ENCODE measurements around the gene GRIA3. TPM values are rescaled to one million over a fixed set of nuclear protein-coding genes. Genes with fewer than 3 reads are reported as not detected.

GRIA3 gene
- total and polyA plus RNA-seq, 10 of the 15 experiments (the other 5 are each of a cell fraction or from before 2014, with no cell fraction given) = 0.45 to 4.3 (median 2.2) TPM

- SMC1A ChIA-PET (ENCODE audit: uncharacterized antibody, unreplicated experiment) = interaction anchor here (0.7 to 6.1 kb wide), 9 partner anchors 11 to 110 kb away, joined by 4 to 51 read pairs (median 10); no protein-coding TSS in a partner anchor
- Histone ChIP-seq H3K79me2 (ENCODE audit: control insufficient read depth, insufficient read depth, low read length) (no peaks in the 10 kb centered on the region), H3K4me2 (ENCODE audit: control insufficient read depth, insufficient read depth) (no peak overlapping the region), H4K20me1 (ENCODE audit: control insufficient read depth, insufficient read depth) (no peaks in the 10 kb centered on the region), H3K9me3 (replicated peaks; ENCODE audit: control insufficient read depth, insufficient read depth, low read length) (no peaks in the 10 kb centered on the region), H3K4me3 (no peak overlapping the region), H3K27me3 (replicated peaks in 1 of 2; ENCODE audit: control insufficient read depth in 2 of 2, insufficient read depth in 2 of 2, low read length in 1 of 2) (no peaks in the 10 kb centered on the region), H3K27ac (ENCODE audit: control insufficient read depth, insufficient read depth) (no peak overlapping the region), H3K36me3 (ENCODE audit: control insufficient read depth in 2 of 2, insufficient read depth in 2 of 2, low read length in 1 of 2) (no peaks in the 10 kb centered on the region), H2AFZ (ENCODE audit: control insufficient read depth, low read depth, low read length) (no peak overlapping the region), H3K9ac (ENCODE audit: control insufficient read depth, insufficient read depth, low read length) (no peak overlapping the region), H3K4me1 (ENCODE audit: control insufficient read depth, insufficient read depth, low read length) (peaks cover 6% of the 10 kb centered on the region)
- RAD21 ChIA-PET (ENCODE audit: unreplicated experiment) = interaction anchor here (1.0 to 3.0 kb wide), 11 partner anchors 9 to 90 kb away, joined by 3 to 58 read pairs (median 5); no protein-coding TSS in a partner anchor
- peak; percentile 55 for TF ChIP-seq JUNB (IDR thresholded peaks at IDR 0.05)
- TF ChIP-seq SUZ12 (IDR thresholded peaks at IDR 0.05; ENCODE audit: unreplicated experiment) = no peak
- ATAC-seq (peak; percentile 97), FAIRE-seq (no peak), DNase-seq (ENCODE audit: low read depth, low spot score) (no peak)
- in situ Hi-C loops (cut with MboI) (no loop called here), intact Hi-C loops (cut with micrococcal nuclease; ENCODE audit: unreplicated experiment) (no loop called here)
- BruUV-seq (replicated peaks) = no TSS peak
- POLR2A ChIA-PET = interaction anchor here (0.9 to 3.2 kb wide), 4 partner anchors 10 to 32 kb away, joined by 3 to 19 read pairs (median 8); no protein-coding TSS in a partner anchor
- CTCF ChIA-PET = interaction anchor here (1.1 to 2.9 kb wide), 3 partner anchors 11 to 92 kb away, joined by 3 to 15 read pairs (median 8); no protein-coding TSS in a partner anchor
These were observed 146.3 kb downstream of the GRIA3 start for GRCh38 chrX:123330229-123330942.

GRCh38 chrX:123331349-123331748 is 147.3 kb downstream of the GRIA3 start:
- Histone ChIP-seq H3K9ac (ENCODE audit: control insufficient read depth, insufficient read depth, low read length) (no peak overlapping the region), H3K4me2 (ENCODE audit: control insufficient read depth, insufficient read depth) (0 out of 2 replicates have a peak overlapping the region, but pooled peaks have one; percentile 13), H3K27ac (ENCODE audit: control insufficient read depth, insufficient read depth) (no peak overlapping the region; the same call in 1 of the 2 replicates), H2AFZ (ENCODE audit: control insufficient read depth, low read depth, low read length) (peak overlapping the region; percentile 11), H3K27me3 (replicated peaks in 1 of 2; ENCODE audit: control insufficient read depth in 2 of 2, insufficient read depth in 2 of 2, low read length in 1 of 2) (no peaks in the 10 kb centered on the region), H3K36me3 (ENCODE audit: control insufficient read depth in 2 of 2, insufficient read depth in 2 of 2, low read length in 1 of 2) (no peaks in the 10 kb centered on the region), H3K4me1 (ENCODE audit: control insufficient read depth, insufficient read depth, low read length) (peaks cover 6% of the 10 kb centered on the region), H4K20me1 (ENCODE audit: control insufficient read depth, insufficient read depth) (no peaks in the 10 kb centered on the region), H3K9me3 (replicated peaks; ENCODE audit: control insufficient read depth, insufficient read depth, low read length) (no peaks in the 10 kb centered on the region), H3K79me2 (ENCODE audit: control insufficient read depth, insufficient read depth, low read length) (no peaks in the 10 kb centered on the region), H3K4me3 (no peak overlapping the region)
- intact Hi-C loops (cut with micrococcal nuclease; ENCODE audit: unreplicated experiment) (no loop called here), in situ Hi-C loops (cut with MboI) (no loop called here)
- ATAC-seq (peak; percentile 69), DNase-seq (ENCODE audit: low read depth, low spot score) (no peak), FAIRE-seq (no peak)
- BruUV-seq (replicated peaks) = no TSS peak
- CTCF ChIA-PET = interaction anchor here (0.9 to 2.9 kb wide), 11 partner anchors 9 to 157 kb away, joined by 3 to 15 read pairs (median 4); no protein-coding TSS in a partner anchor
- SMC1A ChIA-PET (ENCODE audit: uncharacterized antibody, unreplicated experiment) = interaction anchor here (0.7 to 6.1 kb wide), 22 partner anchors 9 to 111 kb away, joined by 3 to 51 read pairs (median 4); no protein-coding TSS in a partner anchor
- POLR2A ChIA-PET = interaction anchor here (0.8 to 3.2 kb wide), 8 partner anchors 9 to 79 kb away, joined by 3 to 19 read pairs (median 4); no protein-coding TSS in a partner anchor
- RAD21 ChIA-PET (ENCODE audit: unreplicated experiment) = interaction anchor here (0.5 to 3.0 kb wide), 20 partner anchors 8 to 107 kb away, joined by 3 to 58 read pairs (median 4); no protein-coding TSS in a partner anchor
- no peak for TF ChIP-seq BCL11A (IDR thresholded peaks at IDR 0.05; ENCODE audit: low read depth, low read length)
- TF ChIP-seq POLR2AphosphoS5 (IDR thresholded peaks at IDR 0.05; ENCODE audit: low read length) = no peak
- TF ChIP-seq ZBTB4 (CRISPR knock-in tag; IDR thresholded peaks at IDR 0.05) = no peak
- TF ChIP-seq SUZ12 (IDR thresholded peaks at IDR 0.05; ENCODE audit: unreplicated experiment) = no peak
- no peak for TF ChIP-seq NFYB (IDR thresholded peaks at IDR 0.05; ENCODE audit: insufficient read depth, low read depth, low read length)
- no peak for TF ChIP-seq CBX5 (IDR thresholded peaks at IDR 0.05; ENCODE audit: low read depth)
- TF ChIP-seq ZBED1 (IDR thresholded peaks at IDR 0.05; ENCODE audit: borderline replicate concordance) = no peak
- no peak for TF ChIP-seq SREBF1 (IDR thresholded peaks at IDR 0.05; ENCODE audit: low read length)
- TF ChIP-seq NFIC (IDR thresholded peaks at IDR 0.05; ENCODE audit: low read depth, low read length) = no peak
- no peak for TF ChIP-seq TARDBP (IDR thresholded peaks at IDR 0.05; ENCODE audit: borderline replicate concordance)
- no peak for TF ChIP-seq FOXM1 (IDR thresholded peaks at IDR 0.05; ENCODE audit: low read depth, low read length)
